ENCODE data around the gene SMC1A.

Gene SMC1A

DNA sequence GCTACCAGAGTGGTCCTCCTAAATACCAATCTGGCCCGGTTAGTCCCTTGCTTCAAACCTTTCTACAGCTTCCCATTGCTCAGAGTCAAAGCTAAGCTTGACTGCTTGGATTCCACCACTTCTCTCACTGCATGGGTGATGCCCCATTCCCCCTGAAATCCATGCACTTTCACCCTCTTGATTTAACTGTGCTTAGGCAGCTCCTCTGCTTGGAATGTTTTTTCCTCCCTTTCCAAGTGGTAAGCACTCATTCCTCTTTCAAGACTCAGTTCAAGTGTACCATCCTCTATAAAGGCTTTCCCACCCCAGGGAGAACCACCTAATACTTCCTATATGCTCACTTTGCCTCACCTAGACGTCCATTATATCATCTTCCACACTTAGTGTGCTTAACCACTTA, 49.1 kb downstream of the SMC1A start:
- no peak for TF ChIP-seq REST (IDR thresholded peaks at IDR 0.05; ENCODE audit: insufficient read depth in 1 of 2, low read depth in 2 of 2, low read length in 2 of 2)
- no peak for TF ChIP-seq FOXP2 (optimal IDR thresholded peaks at IDR 0.05; ENCODE audit: borderline replicate concordance, extremely low read depth, extremely low read length, insufficient read depth)
- TF ChIP-seq SIN3A (IDR thresholded peaks at IDR 0.05; ENCODE audit: borderline replicate concordance, insufficient read depth, low read length): no peak
- TF ChIP-seq POLR2AphosphoS5 (IDR thresholded peaks at IDR 0.05; ENCODE audit: low read depth, low read length): no peak
- no peak for TF ChIP-seq TAF1 (IDR thresholded peaks at IDR 0.05; ENCODE audit: borderline replicate concordance, insufficient read depth, low read length)

GRCh38 chrX:53362449-53362848, 60.0 kb downstream of the SMC1A start:
- TF ChIP-seq FOXP2 (optimal IDR thresholded peaks at IDR 0.05; ENCODE audit: borderline replicate concordance, extremely low read depth, extremely low read length, insufficient read depth): no peak
- TF ChIP-seq TAF1 (IDR thresholded peaks at IDR 0.05; ENCODE audit: borderline replicate concordance, insufficient read depth, low read length): no peak
- TF ChIP-seq SIN3A (IDR thresholded peaks at IDR 0.05; ENCODE audit: borderline replicate concordance, insufficient read depth, low read length): no peak

DNA sequence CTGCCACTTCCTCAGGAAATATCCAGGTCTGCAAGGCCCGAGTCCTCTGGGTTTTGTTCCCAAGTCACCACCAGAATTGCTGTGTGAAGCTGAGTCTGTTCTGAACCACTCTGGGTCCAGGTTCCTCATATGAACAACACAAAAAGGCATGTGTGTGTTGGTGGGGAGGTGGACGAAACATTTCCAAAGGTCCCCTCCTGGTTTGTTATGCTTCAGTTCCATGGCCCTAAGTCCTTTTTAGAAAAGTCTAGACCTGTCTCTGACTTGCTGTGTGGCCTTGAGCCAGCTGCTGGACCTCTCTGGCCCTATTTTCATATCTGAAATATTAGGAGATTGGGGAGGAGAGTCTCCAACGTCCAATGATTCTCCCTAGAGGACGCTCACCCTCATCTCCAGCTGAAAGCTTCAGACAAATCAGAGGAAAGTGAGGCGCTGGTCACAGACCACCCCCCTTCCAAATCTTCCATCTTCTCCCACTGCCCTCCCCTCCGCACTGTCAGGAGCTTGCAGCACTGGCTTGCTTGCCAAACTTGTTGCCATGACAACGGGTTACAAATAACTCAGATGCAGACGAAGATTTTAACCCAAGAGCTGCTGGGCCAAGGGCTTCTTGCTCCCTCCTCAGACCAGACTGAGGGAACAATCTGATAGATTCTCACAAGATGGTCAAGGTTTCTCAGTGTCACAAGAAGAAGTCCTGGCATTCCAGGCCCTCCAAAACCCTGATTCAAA, 64.5 kb downstream of the SMC1A start:
- TF ChIP-seq REST (IDR thresholded peaks at IDR 0.05; ENCODE audit: insufficient read depth in 1 of 2, low read depth in 2 of 2, low read length in 2 of 2) (no peak), TAF1 (IDR thresholded peaks at IDR 0.05; ENCODE audit: borderline replicate concordance, insufficient read depth, low read length) (no peak), FOXP2 (optimal IDR thresholded peaks at IDR 0.05; ENCODE audit: borderline replicate concordance, extremely low read depth, extremely low read length, insufficient read depth) (no peak), SIN3A (IDR thresholded peaks at IDR 0.05; ENCODE audit: borderline replicate concordance, insufficient read depth, low read length) (no peak), POLR2AphosphoS5 (IDR thresholded peaks at IDR 0.05; ENCODE audit: low read depth, low read length) (no peak)

DNA sequence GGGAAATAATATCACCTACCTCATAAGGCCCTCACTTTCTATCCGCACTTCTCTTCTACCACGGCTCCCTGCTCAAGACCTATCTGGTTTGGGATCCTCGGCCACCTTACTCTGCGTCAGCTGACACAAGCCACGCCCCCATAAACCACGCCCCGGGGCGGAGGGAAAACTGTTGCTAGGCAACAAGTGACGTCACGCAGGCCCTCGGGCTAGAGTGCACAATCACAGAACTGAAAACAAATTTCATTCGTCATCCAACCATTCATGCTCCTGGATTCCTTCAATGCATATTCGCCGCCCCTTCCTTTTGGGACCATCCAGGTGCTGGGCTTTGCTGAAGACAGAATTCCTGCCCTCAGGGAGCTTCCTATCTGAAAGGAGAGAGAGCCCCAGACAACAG, 66.3 kb downstream of the SMC1A start:
- TF ChIP-seq POLR2AphosphoS5 (IDR thresholded peaks at IDR 0.05; ENCODE audit: low read depth, low read length) (no peak), REST (IDR thresholded peaks at IDR 0.05; ENCODE audit: insufficient read depth in 1 of 2, low read depth in 2 of 2, low read length in 2 of 2) (no peak), SIN3A (IDR thresholded peaks at IDR 0.05; ENCODE audit: borderline replicate concordance, insufficient read depth, low read length) (no peak), TAF1 (IDR thresholded peaks at IDR 0.05; ENCODE audit: borderline replicate concordance, insufficient read depth, low read length) (no peak), FOXP2 (optimal IDR thresholded peaks at IDR 0.05; ENCODE audit: borderline replicate concordance, extremely low read depth, extremely low read length, insufficient read depth) (no peak)

DNA sequence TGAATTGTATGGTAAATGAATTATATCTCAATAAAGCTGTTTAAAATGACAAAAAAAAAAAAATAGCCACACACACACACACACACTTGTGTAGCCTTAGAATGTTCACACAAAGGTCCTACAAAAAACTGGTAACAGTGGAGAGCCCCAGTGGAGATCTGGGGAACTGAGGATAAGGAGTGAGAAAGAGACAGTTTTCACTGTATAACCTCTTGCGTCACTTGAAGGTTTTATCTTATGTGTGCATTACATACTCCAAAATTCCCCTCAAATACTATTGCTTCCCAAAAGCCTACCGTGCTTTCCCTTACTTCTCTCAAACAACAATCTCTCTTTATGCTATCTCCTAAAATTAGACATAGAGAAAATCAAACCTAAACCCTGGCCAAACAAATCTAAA, 67.8 kb downstream of the SMC1A start:
- TF ChIP-seq POLR2AphosphoS5 (IDR thresholded peaks at IDR 0.05; ENCODE audit: low read depth, low read length) (no peak), TAF1 (IDR thresholded peaks at IDR 0.05; ENCODE audit: borderline replicate concordance, insufficient read depth, low read length) (no peak), REST (IDR thresholded peaks at IDR 0.05; ENCODE audit: insufficient read depth in 1 of 2, low read depth in 2 of 2, low read length in 2 of 2) (no peak)

Data from PFSK-1 (cell line).